GM23248 (cell line): Measurements from ENCODE around the gene COL21A1. TPM values are rescaled to one million over a fixed set of nuclear protein-coding genes. Genes with fewer than 3 reads are reported as not detected.

Experiments used
- DNase-seq: peaks from one replicate; pipeline ENCODE4 v3.0.0-alpha.2; 2015
- H2AFZ ChIP-seq: fragments of 200-600 bp; sonication (generic); 2 replicates; pipeline ENCODE4 v1.6.1; 2016; ENCODE audit warnings: antibody characterized with exemption
- H3F3A ChIP-seq: fragments of 200-600 bp; sonication (generic); 2 replicates; pipeline ENCODE4 v1.6.1; 2016; ENCODE audit warnings: mild to moderate bottlenecking, antibody characterized with exemption, mixed run types; ENCODE audit not compliant: insufficient read depth
- H3K27ac ChIP-seq: fragments of 200-600 bp; sonication (generic); 2 replicates; pipeline ENCODE4 v1.5.1; 2016; ENCODE audit warnings: mild to moderate bottlenecking
- H3K27me3 ChIP-seq: fragments of 200-600 bp; sonication (generic); replicated peaks from 2 replicates; pipeline ENCODE4 v1.6.1; 2016; ENCODE audit warnings: mild to moderate bottlenecking; ENCODE audit not compliant: insufficient read depth
- H3K36me3 ChIP-seq: fragments of 200-600 bp; sonication (generic); 2 replicates; pipeline ENCODE4 v1.6.1; 2016; ENCODE audit warnings: low read depth, mild to moderate bottlenecking
- H3K4me1 ChIP-seq: fragments of 200-600 bp; sonication (generic); 2 replicates; pipeline ENCODE4 v1.6.1; 2016; ENCODE audit warnings: mild to moderate bottlenecking; ENCODE audit not compliant: insufficient read depth
- H3K4me2 ChIP-seq: fragments of 200-600 bp; sonication (generic); one replicate; pipeline ENCODE4 v1.6.1; 2016; ENCODE audit warnings: mild to moderate bottlenecking; ENCODE audit not compliant: unreplicated experiment
- H3K4me3 ChIP-seq: fragments of 200-600 bp; sonication (generic); 2 replicates; pipeline ENCODE4 v1.5.1; 2016; ENCODE audit warnings: mild to moderate bottlenecking
- H3K79me2 ChIP-seq: fragments of 200-600 bp; sonication (generic); 2 replicates; pipeline ENCODE4 v1.6.1; 2016; ENCODE audit warnings: mild to moderate bottlenecking; ENCODE audit not compliant: insufficient read depth
- H3K9ac ChIP-seq: fragments of 200-600 bp; sonication (generic); 2 replicates; pipeline ENCODE4 v1.6.1; 2016; ENCODE audit warnings: mild to moderate bottlenecking
- H3K9me2 ChIP-seq: fragments of 200-600 bp; sonication (generic); 2 replicates; pipeline ENCODE4 v1.6.1; 2016; ENCODE audit warnings: mixed run types, mild to moderate bottlenecking, moderate library complexity; ENCODE audit not compliant: insufficient read depth
- H3K9me3 ChIP-seq: fragments of 200-600 bp; sonication (generic); one replicate; pipeline ENCODE4 v1.6.1; 2017; ENCODE audit warnings: low read depth
- H4K20me1 ChIP-seq: fragments of 200-600 bp; sonication (generic); 2 replicates; pipeline ENCODE4 v1.6.0; 2016; ENCODE audit not compliant: insufficient read depth
- EZH2 ChIP-seq: fragments of 200-600 bp; sonication (generic); IDR thresholded peaks from 2 replicates; pipeline ENCODE4 v1.6.1; 2018; ENCODE audit warnings: antibody characterized with exemption, mild to moderate bottlenecking; ENCODE audit not compliant: insufficient read depth, poor library complexity, severe bottlenecking
- EZH2phosphoT487 ChIP-seq: fragments of 200-600 bp; sonication (generic); IDR thresholded peaks from 2 replicates; pipeline ENCODE4 v1.6.1; 2018; ENCODE audit warnings: antibody characterized with exemption, moderate library complexity, mild to moderate bottlenecking, low read depth; ENCODE audit not compliant: insufficient read depth
- WGBS, 2 experiments: methylation state at CpG; one replicate each; pipeline ENCODE4 v1.1.6; 2015 to 2017; ENCODE audit warnings: low lambda C conversion rate in 2 of 2, low coverage in 1 of 2; ENCODE audit errors: missing lambda C conversion rate in 2 of 2; 5-methylcytosine and 5-hydroxymethylcytosine counted together
- in situ Hi-C: fragments of 300-500 bp; cut with MboI; formaldehyde crosslinking; loops from 2 replicates; pipeline ENCODE4 v1.15.0; 2020
- polyA plus RNA-seq: library from polyadenylated mRNA; unstranded; fragments of >200 nt; fragmentation: Nextera tagmentation; extraction: Ambion mirVana; gene quantifications from 2 replicates; pipeline ENCODE4 v1.2.1, GENCODE V29; 2016
- total RNA-seq: library from RNA; depleted of rRNA; stranded (reverse); fragments of >200 nt; shearing (Covaris generic); gene quantifications from 2 replicates; pipeline ENCODE4 v1.2.3, GENCODE V29; 2014

Gene COL21A1
- total and polyA plus RNA-seq, 2 experiments from 2014 or later, result 0.11 TPM; not detected in 1

- H3K4me2 ChIP-seq, result no peak overlapping the region
- 0 out of 2 replicates have a peak, but pooled peaks cover 3% of the 10 kb centered on the region for H3K9me2 ChIP-seq
- H3K4me1 ChIP-seq, result no peaks in the 10 kb centered on the region
- H3K4me3 ChIP-seq, result no peak overlapping the region
- H3F3A ChIP-seq, result no peaks in the 10 kb centered on the region
- H3K36me3 ChIP-seq, result no peaks in the 10 kb centered on the region
- no peaks in the 10 kb centered on the region for H4K20me1 ChIP-seq
- no peak overlapping the region for H3K9ac ChIP-seq
- H3K9me3 ChIP-seq, result no peaks in the 10 kb centered on the region
- H3K27ac ChIP-seq, result no peak overlapping the region
- DNase-seq, result no peak
- no peak overlapping the region for H2AFZ ChIP-seq
- H3K27me3 ChIP-seq, result no peaks in the 10 kb centered on the region
- TF ChIP-seq EZH2 (no peak), EZH2phosphoT487 (no peak)
- H3K79me2 ChIP-seq, result no peaks in the 10 kb centered on the region
- in situ Hi-C loops, result no loop called here
- WGBS, 2 experiments, result 85 to 87% methylated on average over 1 of the region's 1 CpG
Observed at GRCh38 chr6:56152611-56153010, 94.8 kb downstream of the COL21A1 start.

- Histone ChIP-seq H3K79me2 (no peaks in the 10 kb centered on the region), H3K4me2 (no peak overlapping the region), H4K20me1 (no peaks in the 10 kb centered on the region), H3F3A (peaks cover 4% of the 10 kb centered on the region; the same call in 1 of the 2 replicates), H3K4me1 (no peaks in the 10 kb centered on the region), H2AFZ (no peak overlapping the region), H3K27me3 (no peaks in the 10 kb centered on the region), H3K9me2 (0 out of 2 replicates have a peak, but pooled peaks cover 3% of the 10 kb centered on the region), H3K9me3 (no peaks in the 10 kb centered on the region), H3K9ac (no peak overlapping the region), H3K36me3 (no peaks in the 10 kb centered on the region), H3K4me3 (no peak overlapping the region), H3K27ac (no peak overlapping the region)
- in situ Hi-C loops, result no loop called here
- WGBS, 2 experiments, result 58 to 70% methylated on average over 3 of the region's 3 CpGs
- TF ChIP-seq EZH2 (no peak), EZH2phosphoT487 (no peak)
- no peak for DNase-seq
Observed at GRCh38 chr6:56151609-56152224, 95.7 kb downstream of the COL21A1 start.

- no peak overlapping the region for H3K4me3 ChIP-seq
- no peaks in the 10 kb centered on the region for H3K36me3 ChIP-seq
- no peak overlapping the region for H3K9ac ChIP-seq
- H3K9me2 ChIP-seq, result 0 out of 2 replicates have a peak, but pooled peaks cover 3% of the 10 kb centered on the region
- in situ Hi-C loops, result no loop called here
- no peaks in the 10 kb centered on the region for H3K27me3 ChIP-seq
- no peak overlapping the region for H3K27ac ChIP-seq
- TF ChIP-seq EZH2phosphoT487, result no peak
- TF ChIP-seq EZH2, result no peak
- H3F3A ChIP-seq, result peaks cover 34% of the 10 kb centered on the region
- H3K4me2 ChIP-seq, result no peak overlapping the region
- H3K9me3 ChIP-seq, result no peaks in the 10 kb centered on the region
- no peaks in the 10 kb centered on the region for H4K20me1 ChIP-seq
- H2AFZ ChIP-seq, result no peak overlapping the region
- 92 to 100% methylated on average over 2 of the region's 2 CpGs for WGBS, 2 experiments
- peaks cover 30% of the 10 kb centered on the region for H3K4me1 ChIP-seq
- DNase-seq, result no peak
- H3K79me2 ChIP-seq, result no peaks in the 10 kb centered on the region
Observed at GRCh38 chr6:56148488-56149186, 98.7 kb downstream of the COL21A1 start.

- Histone ChIP-seq H3K27ac (no peak overlapping the region), H3K36me3 (no peaks in the 10 kb centered on the region), H2AFZ (no peak overlapping the region), H3F3A (peaks cover 34% of the 10 kb centered on the region), H3K9me2 (0 out of 2 replicates have a peak, but pooled peaks cover 3% of the 10 kb centered on the region), H3K27me3 (no peaks in the 10 kb centered on the region), H4K20me1 (no peaks in the 10 kb centered on the region), H3K9me3 (no peaks in the 10 kb centered on the region), H3K4me3 (no peak overlapping the region), H3K79me2 (no peaks in the 10 kb centered on the region), H3K4me1 (peaks cover 32% of the 10 kb centered on the region), H3K4me2 (no peak overlapping the region), H3K9ac (no peak overlapping the region)
- 100% methylated on average over 2 of the region's 2 CpGs for WGBS, 2 experiments
- in situ Hi-C loops, result no loop called here
- DNase-seq, result no peak
- TF ChIP-seq EZH2 (no peak), EZH2phosphoT487 (no peak)
Observed at GRCh38 chr6:56147766-56148165, 99.6 kb downstream of the COL21A1 start.
